Testis (tissue), 2 donors: ENCODE measurements around the gene LRP1B.

Experiments used
- CTCF ChIP-seq, 3 experiments: fragments of 450-650 bp in 2 of 3; fragments of 200-600 bp in 1 of 3; sonication (generic) in 1 of 3; IDR thresholded peaks; one replicate each; pipeline ENCODE4 v1.5.1; 2016 to 2019; ENCODE audit warnings: antibody characterized with exemption in 3 of 3, mild to moderate bottlenecking in 2 of 3, moderate library complexity in 1 of 3
- POLR2A ChIP-seq: fragments of 450-650 bp; IDR thresholded peaks from one replicate; pipeline ENCODE4 v1.6.1; 2017; ENCODE audit warnings: antibody characterized with exemption, mild to moderate bottlenecking, moderate library complexity

- TF ChIP-seq CTCF (IDR thresholded peaks at IDR 0.05) (no peak), POLR2A (no peak)
Measured at GRCh38 chr2:140349695-140350094, 1781.1 kb downstream of the LRP1B start.
